Fibroblast of lung (primary cell): ENCODE results near the gene WDPCP.

ENCODE experiments used
- EZH2 ChIP-seq: IDR thresholded peaks from 2 replicates; pipeline ENCODE4 v1.5.1; 2012; ENCODE audit warnings: low read length, control low read depth, mild to moderate bottlenecking; ENCODE audit errors: missing control alignments
- TF ChIP-seq, protein P1 (sequence below), 2 donors: IDR thresholded peaks in 1 of 2; conservative IDR thresholded peaks in 1 of 2; 1 replicate in 1 of 2; 2 replicates in 1 of 2; pipeline ENCODE4 v1.5.1; 2011 to 2012; ENCODE audit warnings: low read length in 2 of 2, control low read depth in 1 of 2, inconsistent platforms in 1 of 2, low read depth in 1 of 2, mild to moderate bottlenecking in 1 of 2

GRCh38 chr2:63486861-63487290 lies 101.4 kb downstream of the WDPCP start:
- TF ChIP-seq, protein P1, sequence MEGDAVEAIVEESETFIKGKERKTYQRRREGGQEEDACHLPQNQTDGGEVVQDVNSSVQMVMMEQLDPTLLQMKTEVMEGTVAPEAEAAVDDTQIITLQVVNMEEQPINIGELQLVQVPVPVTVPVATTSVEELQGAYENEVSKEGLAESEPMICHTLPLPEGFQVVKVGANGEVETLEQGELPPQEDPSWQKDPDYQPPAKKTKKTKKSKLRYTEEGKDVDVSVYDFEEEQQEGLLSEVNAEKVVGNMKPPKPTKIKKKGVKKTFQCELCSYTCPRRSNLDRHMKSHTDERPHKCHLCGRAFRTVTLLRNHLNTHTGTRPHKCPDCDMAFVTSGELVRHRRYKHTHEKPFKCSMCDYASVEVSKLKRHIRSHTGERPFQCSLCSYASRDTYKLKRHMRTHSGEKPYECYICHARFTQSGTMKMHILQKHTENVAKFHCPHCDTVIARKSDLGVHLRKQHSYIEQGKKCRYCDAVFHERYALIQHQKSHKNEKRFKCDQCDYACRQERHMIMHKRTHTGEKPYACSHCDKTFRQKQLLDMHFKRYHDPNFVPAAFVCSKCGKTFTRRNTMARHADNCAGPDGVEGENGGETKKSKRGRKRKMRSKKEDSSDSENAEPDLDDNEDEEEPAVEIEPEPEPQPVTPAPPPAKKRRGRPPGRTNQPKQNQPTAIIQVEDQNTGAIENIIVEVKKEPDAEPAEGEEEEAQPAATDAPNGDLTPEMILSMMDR (conservative IDR thresholded peaks at IDR 0.05 in 1 of 2, IDR thresholded peaks at IDR 0.05 in 1 of 2; ENCODE audit: low read depth in 1 of 2, low read length in 2 of 2) = no peak
- no peak for TF ChIP-seq EZH2
